ENCODE measurements around the gene ARHGAP44. TPM values are rescaled to one million over a fixed set of nuclear protein-coding genes. Genes with fewer than 3 reads are reported as not detected.

The ARHGAP44 gene
- total and polyA plus RNA-seq, 8 donors, result 2.8 to 239 (median 7.4) TPM

- H3K27me3 ChIP-seq, result no peaks in the 10 kb centered on the region
- intact Hi-C loops (cut with DNase I; ENCODE audit: low total_unique reads), result no loop called here
- no peak overlapping the region for H3K4me3 ChIP-seq
- no peak for TF ChIP-seq POLR2A (IDR thresholded peaks at IDR 0.05)
- no peak for TF ChIP-seq POLR2AphosphoS5 (IDR thresholded peaks at IDR 0.05)
- TF ChIP-seq EP300 (IDR thresholded peaks at IDR 0.05), result no peak
- TF ChIP-seq, protein P1, sequence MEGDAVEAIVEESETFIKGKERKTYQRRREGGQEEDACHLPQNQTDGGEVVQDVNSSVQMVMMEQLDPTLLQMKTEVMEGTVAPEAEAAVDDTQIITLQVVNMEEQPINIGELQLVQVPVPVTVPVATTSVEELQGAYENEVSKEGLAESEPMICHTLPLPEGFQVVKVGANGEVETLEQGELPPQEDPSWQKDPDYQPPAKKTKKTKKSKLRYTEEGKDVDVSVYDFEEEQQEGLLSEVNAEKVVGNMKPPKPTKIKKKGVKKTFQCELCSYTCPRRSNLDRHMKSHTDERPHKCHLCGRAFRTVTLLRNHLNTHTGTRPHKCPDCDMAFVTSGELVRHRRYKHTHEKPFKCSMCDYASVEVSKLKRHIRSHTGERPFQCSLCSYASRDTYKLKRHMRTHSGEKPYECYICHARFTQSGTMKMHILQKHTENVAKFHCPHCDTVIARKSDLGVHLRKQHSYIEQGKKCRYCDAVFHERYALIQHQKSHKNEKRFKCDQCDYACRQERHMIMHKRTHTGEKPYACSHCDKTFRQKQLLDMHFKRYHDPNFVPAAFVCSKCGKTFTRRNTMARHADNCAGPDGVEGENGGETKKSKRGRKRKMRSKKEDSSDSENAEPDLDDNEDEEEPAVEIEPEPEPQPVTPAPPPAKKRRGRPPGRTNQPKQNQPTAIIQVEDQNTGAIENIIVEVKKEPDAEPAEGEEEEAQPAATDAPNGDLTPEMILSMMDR (IDR thresholded peaks at IDR 0.05), result no peak
- H3K27ac ChIP-seq, result no peak overlapping the region
- 65 to 73% (median 69%) methylated on average over 4 of the region's 4 CpGs for WGBS, 5 donors
- H3K36me3 ChIP-seq, result no peaks in the 10 kb centered on the region
- peaks cover 0 to 10% (median 0%) of the 10 kb centered on the region in 4 donors for H3K4me1 ChIP-seq
- H3K9me3 ChIP-seq, result no peaks in the 10 kb centered on the region
- no peak for DNase-seq
These were observed 62.7 kb downstream of the ARHGAP44 start for GRCh38 chr17:12851901-12852435.

- Histone ChIP-seq H3K27ac (no peak overlapping the region), H3K4me3 (no peak overlapping the region), H3K9me3 (no peaks in the 10 kb centered on the region), H3K36me3 (no peaks in the 10 kb centered on the region), H3K4me1 (peaks cover 0 to 10% (median 0%) of the 10 kb centered on the region in 4 donors), H3K27me3 (no peaks in the 10 kb centered on the region)
- no peak for DNase-seq
- intact Hi-C loops (cut with DNase I; ENCODE audit: low total_unique reads), result no loop called here
- WGBS, 5 donors, result 34 to 67% (median 52%) methylated on average over 2 of the region's 2 CpGs
- TF ChIP-seq POLR2A (IDR thresholded peaks at IDR 0.05), result no peak
- no peak for TF ChIP-seq EP300 (IDR thresholded peaks at IDR 0.05)
- TF ChIP-seq, protein P1 (IDR thresholded peaks at IDR 0.05), result no peak
- no peak for TF ChIP-seq POLR2AphosphoS5 (IDR thresholded peaks at IDR 0.05)
These were observed 64.6 kb downstream of the ARHGAP44 start for GRCh38 chr17:12853921-12854320.

- Histone ChIP-seq H3K27ac (no peak overlapping the region), H3K27me3 (no peaks in the 10 kb centered on the region), H3K9me3 (no peaks in the 10 kb centered on the region), H3K36me3 (no peaks in the 10 kb centered on the region), H3K4me1 (peaks cover 0 to 10% (median 0%) of the 10 kb centered on the region in 4 donors), H3K4me3 (no peak overlapping the region)
- intact Hi-C loops (cut with DNase I; ENCODE audit: low total_unique reads), result no loop called here
- TF ChIP-seq, protein P1 (IDR thresholded peaks at IDR 0.05), result no peak
- TF ChIP-seq EP300 (IDR thresholded peaks at IDR 0.05), result no peak
- TF ChIP-seq POLR2A (IDR thresholded peaks at IDR 0.05), result no peak
- TF ChIP-seq POLR2AphosphoS5 (IDR thresholded peaks at IDR 0.05), result no peak
- 50 to 70% (median 54%) methylated on average over 3 of the region's 3 CpGs for WGBS, 5 donors
- no peak for DNase-seq
These were observed 67.1 kb downstream of the ARHGAP44 start for GRCh38 chr17:12856416-12856815.

DNA sequence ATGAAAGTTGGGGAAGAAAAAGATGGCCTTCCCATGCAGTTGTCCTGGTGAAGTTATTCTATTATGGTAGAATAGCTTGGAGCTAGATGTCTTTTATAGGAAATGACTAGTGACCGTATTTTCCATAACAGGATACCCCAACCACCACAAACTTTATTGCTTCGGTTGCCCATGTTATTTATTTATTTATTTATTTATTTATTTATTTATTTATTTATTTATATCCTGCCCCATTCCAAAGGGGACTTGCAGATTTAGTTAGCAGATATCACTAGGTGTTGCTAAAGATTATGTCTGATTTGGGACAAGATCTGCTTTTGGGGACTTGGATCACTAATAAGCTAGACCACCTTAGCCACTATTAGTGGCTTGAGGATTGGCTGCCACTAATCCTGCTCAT is 68.3 kb downstream of the ARHGAP44 start:
- H3K4me3 ChIP-seq, result no peak overlapping the region
- H3K27ac ChIP-seq, result no peak overlapping the region
- TF ChIP-seq EP300 (IDR thresholded peaks at IDR 0.05), result no peak
- TF ChIP-seq, protein P1 (IDR thresholded peaks at IDR 0.05), result no peak
- no peak for TF ChIP-seq POLR2A (IDR thresholded peaks at IDR 0.05)
- TF ChIP-seq POLR2AphosphoS5 (IDR thresholded peaks at IDR 0.05), result no peak
- no peaks in the 10 kb centered on the region for H3K27me3 ChIP-seq
- intact Hi-C loops (cut with DNase I; ENCODE audit: low total_unique reads), result no loop called here
- no peaks in the 10 kb centered on the region for H3K36me3 ChIP-seq
- no peaks in the 10 kb centered on the region for H3K9me3 ChIP-seq
- peaks cover 0 to 10% (median 0%) of the 10 kb centered on the region in 4 donors for H3K4me1 ChIP-seq
- DNase-seq, result no peak
- 94 to 97% (median 96%) methylated on average over 2 of the region's 2 CpGs for WGBS, 5 donors

Measured in stomach (tissue), 9 donors.